Skeletal muscle tissue (tissue), 4 donors: Measurements from ENCODE around the gene PHACTR4. TPM values are rescaled to one million over a fixed set of nuclear protein-coding genes. Genes with fewer than 3 reads are reported as not detected.
"Not testable (repeated sequence)": the region's sequence is repeated elsewhere in the genome, so short reads cannot be mapped to it uniquely, and the experiment has no call there.

Source experiments
- H3K27ac ChIP-seq: one replicate; pipeline ENCODE4 v1.7.0; 2013; ENCODE audit warnings: mild to moderate bottlenecking, low read depth, low read length, inconsistent platforms
- H3K27me3 ChIP-seq, 3 donors: one replicate each; pipeline ENCODE4 v1.7.0; 2013; ENCODE audit warnings: low read length in 3 of 3; ENCODE audit not compliant: control insufficient read depth in 3 of 3, insufficient read depth in 3 of 3
- H3K36me3 ChIP-seq, 3 donors: one replicate each; pipeline ENCODE4 v1.7.0; 2013; ENCODE audit warnings: low read length in 3 of 3; ENCODE audit not compliant: control insufficient read depth in 3 of 3, insufficient read depth in 3 of 3
- H3K4me1 ChIP-seq, 3 donors: one replicate each; pipeline ENCODE4 v1.7.0; 2013; ENCODE audit warnings: low read length in 3 of 3, mild to moderate bottlenecking in 3 of 3; ENCODE audit not compliant: control insufficient read depth in 3 of 3, insufficient read depth in 3 of 3
- H3K4me3 ChIP-seq, 3 donors: one replicate each; pipeline ENCODE4 v1.7.0; 2013; ENCODE audit warnings: low read length in 3 of 3
- H3K9ac ChIP-seq, 3 donors: one replicate each; pipeline ENCODE4 v1.7.0; 2013; ENCODE audit warnings: low read length in 3 of 3, mild to moderate bottlenecking in 3 of 3, moderate library complexity in 2 of 3, low read depth in 1 of 3
- H3K9me3 ChIP-seq, 3 donors: one replicate each; pipeline ENCODE4 v1.7.0; 2013; ENCODE audit warnings: low read length in 3 of 3; ENCODE audit not compliant: control insufficient read depth in 3 of 3
- total RNA-seq: library from RNA; depleted of rRNA; stranded (reverse); fragments of >200 nt; gene quantifications from one replicate; pipeline ENCODE4 v1.2.3, GENCODE V29; 2014
- donor health status: Osteomylitis.

The PHACTR4 gene
- total RNA-seq, 1 donor from 2014 or later: 5.2 TPM

GRCh38 chr1:28368608-28369007, 932 bp upstream of the PHACTR4 start:
- H3K4me3 ChIP-seq: not testable (repeated sequence)

GRCh38 chr1:28370239-28371009, 884 bp downstream of the PHACTR4 start:
- peak overlapping the region; percentile 93 to 95 (median 94) for H3K9ac ChIP-seq
- no peaks in the 10 kb centered on the region for H3K27me3 ChIP-seq
- peak overlapping the region; percentile 88 for H3K27ac ChIP-seq
- no peaks in the 10 kb centered on the region for H3K9me3 ChIP-seq
- peaks cover 0 to 2% (median 0%) of the 10 kb centered on the region in 3 donors for H3K36me3 ChIP-seq
- H3K4me1 ChIP-seq: peaks cover 7 to 12% (median 9%) of the 10 kb centered on the region in 3 donors
- H3K4me3 ChIP-seq: peak overlapping the region; percentile 85 to 96 (median 88)

More at GRCh38 chr1:28368608-28369007, 932 bp upstream of the PHACTR4 start:
- H3K27ac ChIP-seq, H3K27me3 ChIP-seq, H3K9me3 ChIP-seq, H3K9ac ChIP-seq, H3K36me3 ChIP-seq: not testable (repeated sequence)
- H3K4me1 ChIP-seq: peaks cover 7 to 12% (median 9%) of the 10 kb centered on the region in 3 donors

GRCh38 chr1:28371010-28371377, 1.5 kb downstream of the PHACTR4 start:
- peaks cover 0 to 2% (median 0%) of the 10 kb centered on the region in 3 donors for H3K36me3 ChIP-seq
- no peaks in the 10 kb centered on the region for H3K9me3 ChIP-seq
- H3K27ac ChIP-seq: no peak overlapping the region
- no peaks in the 10 kb centered on the region for H3K27me3 ChIP-seq
- H3K4me3 ChIP-seq: peak overlapping the region in 2 of 3 donors; percentile 85 to 96
- H3K4me1 ChIP-seq: peaks cover 7 to 12% (median 9%) of the 10 kb centered on the region in 3 donors
- H3K9ac ChIP-seq: no peak overlapping the region

- H3K9me3 ChIP-seq, H3K27ac ChIP-seq: not testable (repeated sequence)
Observed at GRCh38 chr1:28373450-28373849, 3.9 kb downstream of the PHACTR4 start.

GRCh38 chr1:28374297-28374696, 4.8 kb downstream of the PHACTR4 start:
- Histone ChIP-seq H3K4me3 (no peak overlapping the region), H3K27ac (no peak overlapping the region), H3K27me3 (no peaks in the 10 kb centered on the region), H3K36me3 (peaks cover 0 to 2% (median 0%) of the 10 kb centered on the region in 3 donors), H3K9me3 (no peaks in the 10 kb centered on the region), H3K4me1 (peaks cover 7 to 12% (median 9%) of the 10 kb centered on the region in 3 donors), H3K9ac (no peak overlapping the region)

More at GRCh38 chr1:28373450-28373849, 3.9 kb downstream of the PHACTR4 start:
- H3K36me3 ChIP-seq, H3K27me3 ChIP-seq, H3K9ac ChIP-seq, H3K4me3 ChIP-seq: not testable (repeated sequence)
- peaks cover 7 to 12% (median 9%) of the 10 kb centered on the region in 3 donors for H3K4me1 ChIP-seq

- not testable (repeated sequence) for H3K27ac ChIP-seq, H3K9ac ChIP-seq, H3K9me3 ChIP-seq, H3K36me3 ChIP-seq, H3K4me3 ChIP-seq, H3K4me1 ChIP-seq, H3K27me3 ChIP-seq
Observed at GRCh38 chr1:28375598-28375997, 6.1 kb downstream of the PHACTR4 start.

- H3K27ac ChIP-seq, H3K36me3 ChIP-seq, H3K4me1 ChIP-seq, H3K4me3 ChIP-seq, H3K9me3 ChIP-seq, H3K27me3 ChIP-seq, H3K9ac ChIP-seq: not testable (repeated sequence)
Observed at GRCh38 chr1:28376195-28376594, 6.7 kb downstream of the PHACTR4 start.

GRCh38 chr1:28378906-28379305, 9.4 kb downstream of the PHACTR4 start:
- H3K27ac ChIP-seq: no peak overlapping the region

GRCh38 chr1:28380394-28380793, 10.9 kb downstream of the PHACTR4 start:
- no peak overlapping the region for H3K9ac ChIP-seq
- H3K36me3 ChIP-seq: no peaks in the 10 kb centered on the region
- H3K27ac ChIP-seq: no peak overlapping the region
- H3K4me3 ChIP-seq: no peak overlapping the region
- no peaks in the 10 kb centered on the region for H3K9me3 ChIP-seq
- H3K4me1 ChIP-seq: no peaks in the 10 kb centered on the region
- no peaks in the 10 kb centered on the region for H3K27me3 ChIP-seq

More at GRCh38 chr1:28378906-28379305, 9.4 kb downstream of the PHACTR4 start:
- H3K9me3 ChIP-seq: no peaks in the 10 kb centered on the region
- H3K36me3 ChIP-seq: no peaks in the 10 kb centered on the region
- H3K9ac ChIP-seq: no peak overlapping the region
- no peak overlapping the region for H3K4me3 ChIP-seq
- H3K4me1 ChIP-seq: no peaks in the 10 kb centered on the region
- no peaks in the 10 kb centered on the region for H3K27me3 ChIP-seq

- H3K9me3 ChIP-seq, H3K4me3 ChIP-seq, H3K36me3 ChIP-seq, H3K4me1 ChIP-seq, H3K27me3 ChIP-seq, H3K9ac ChIP-seq, H3K27ac ChIP-seq: not testable (repeated sequence)
Observed at GRCh38 chr1:28383785-28384184, 14.2 kb downstream of the PHACTR4 start.
